Natural killer cell (primary cell): ENCODE measurements around the gene TIMM9. TPM values are rescaled to one million over a fixed set of nuclear protein-coding genes. Genes with fewer than 3 reads are reported as not detected.
"Not testable (repeated sequence)": the region's sequence is repeated elsewhere in the genome, so short reads cannot be mapped to it uniquely, and the experiment has no call there.

Experiments used
- ATAC-seq, 3 donors: fragments of 150-1000 bp in 2 of 3; fragments of 200-7000 bp in 1 of 3; cut with Tn5 transposase; 1 replicate in 1 of 3; 2 replicates in 2 of 3; pipeline ENCODE4 v1.10.0; 2021; ENCODE audit warnings: mild to moderate bottlenecking in 2 of 3, moderate library complexity in 2 of 3
- DNase-seq, 2 donors: peaks; one replicate each; pipeline versions ENCODE4 v3.0.0 to v3.0.0-alpha.2; 2013 to 2021; ENCODE audit warnings: mixed read lengths in 1 of 2
- H3K27ac ChIP-seq: one replicate; pipeline ENCODE4 v1.5.1; 2013; ENCODE audit warnings: mild to moderate bottlenecking, low read length
- H3K27me3 ChIP-seq: one replicate; pipeline ENCODE4 v1.6.1; 2013; ENCODE audit warnings: low read length; ENCODE audit not compliant: control insufficient read depth, insufficient read depth
- H3K36me3 ChIP-seq: one replicate; pipeline ENCODE4 v1.6.1; 2013; ENCODE audit warnings: low read length; ENCODE audit not compliant: control insufficient read depth, insufficient read depth
- H3K4me1 ChIP-seq: one replicate; pipeline ENCODE4 v1.6.1; 2013; ENCODE audit warnings: low read length; ENCODE audit not compliant: control insufficient read depth, insufficient read depth
- H3K4me3 ChIP-seq: one replicate; pipeline ENCODE4 v1.5.1; 2013; ENCODE audit warnings: low read length
- H3K9me3 ChIP-seq: one replicate; pipeline ENCODE4 v1.6.1; 2013; ENCODE audit warnings: low read length; ENCODE audit not compliant: control insufficient read depth, insufficient read depth
- H3K27ac Mint-ChIP-seq, 2 donors: one replicate each; pipeline ENCODE4 v1.8.0; 2022; ENCODE audit warnings: mild to moderate bottlenecking in 2 of 2, mixed read lengths in 2 of 2, moderate library complexity in 1 of 2
- H3K27me3 Mint-ChIP-seq, 2 donors: one replicate each; pipeline ENCODE4 v1.8.0; 2022; ENCODE audit warnings: low read depth in 2 of 2, mixed read lengths in 2 of 2
- H3K36me3 Mint-ChIP-seq: one replicate; pipeline ENCODE4 v1.8.0; 2022; ENCODE audit warnings: mixed read lengths
- H3K4me1 Mint-ChIP-seq, 2 donors: one replicate each; pipeline ENCODE4 v1.8.0; 2022; ENCODE audit warnings: mixed read lengths in 2 of 2
- H3K4me3 Mint-ChIP-seq: one replicate; pipeline ENCODE4 v1.8.0; 2022; ENCODE audit warnings: mild to moderate bottlenecking, moderate library complexity, mixed read lengths
- H3K9me3 Mint-ChIP-seq, 2 donors: one replicate each; pipeline ENCODE4 v1.8.0; 2022; ENCODE audit warnings: mixed read lengths in 2 of 2
- WGBS: methylation state at CpG from one replicate; pipeline ENCODE4 v1.1.7; 2013; ENCODE audit warnings: missing lambda C conversion rate; ENCODE audit not compliant: insufficient coverage; 5-methylcytosine and 5-hydroxymethylcytosine counted together
- intact Hi-C: fragments of 100-400 bp; cut with micrococcal nuclease; formaldehyde crosslinking; loops from one replicate; pipeline ENCODE4 v1.14.2; 2022
- total RNA-seq, 4 donors: library from RNA; stranded (reverse); fragments of 120-200 nt in 1 of 4; gene quantifications; one replicate each; pipeline versions ENCODE4 v1.2.3 to v1.2.4, GENCODE V29; 2013 to 2022
- TF ChIP-seq, protein P1 (sequence below): fragments of 200-600 bp; IDR thresholded peaks from one replicate; pipeline ENCODE4 v1.8.0; 2022; ENCODE audit warnings: antibody characterized with exemption

Gene TIMM9
- total RNA-seq, 3 donors from 2014 or later (not counting 1 experiment from before 2014, with no cell fraction given), result 18.8 to 19.4 (median 19.2) TPM

DNA sequence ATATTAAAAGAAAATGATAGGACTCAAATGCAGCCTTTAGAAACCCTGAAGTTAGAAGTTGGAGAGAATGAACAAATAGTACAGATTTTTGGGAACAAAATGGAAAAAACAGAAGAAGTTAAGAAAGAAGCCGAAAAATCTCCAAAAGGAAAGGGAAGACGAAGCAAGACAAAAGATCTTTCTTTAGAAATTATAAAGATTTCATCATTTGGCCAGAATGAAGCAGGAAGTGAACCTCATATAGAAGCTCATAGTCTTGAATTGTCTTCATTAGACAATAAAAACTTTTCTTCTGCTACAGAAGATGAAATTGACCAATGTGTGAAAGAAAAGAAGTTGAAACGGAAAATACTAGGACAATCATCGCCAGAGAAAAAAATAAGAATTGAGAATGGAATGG is 63.0 kb downstream of the TIMM9 start:
- ATAC-seq (no peak), DNase-seq (no peak)
- H3K36me3 Mint-ChIP-seq, result peaks cover 42% of the 10 kb centered on the region
- H3K9me3 Mint-ChIP-seq, result no peaks in the 10 kb centered on the region
- H3K27me3 ChIP-seq, result no peaks in the 10 kb centered on the region
- H3K27me3 Mint-ChIP-seq, result no peaks in the 10 kb centered on the region
- intact Hi-C loops, result loop anchor here (2.0 kb wide), 1 partner anchor 256 kb away; no protein-coding TSS in a partner anchor
- H3K4me3 Mint-ChIP-seq, result no peak overlapping the region
- peaks cover 76% of the 10 kb centered on the region for H3K36me3 ChIP-seq
- 76% methylated on average over 4 of the region's 4 CpGs for WGBS
- H3K27ac Mint-ChIP-seq, result peak overlapping the region in 1 of 2 donors; percentile 33
- no peaks in the 10 kb centered on the region for H3K9me3 ChIP-seq
- H3K27ac ChIP-seq, result no peak overlapping the region
- no peak overlapping the region for H3K4me3 ChIP-seq
- TF ChIP-seq, protein P1, sequence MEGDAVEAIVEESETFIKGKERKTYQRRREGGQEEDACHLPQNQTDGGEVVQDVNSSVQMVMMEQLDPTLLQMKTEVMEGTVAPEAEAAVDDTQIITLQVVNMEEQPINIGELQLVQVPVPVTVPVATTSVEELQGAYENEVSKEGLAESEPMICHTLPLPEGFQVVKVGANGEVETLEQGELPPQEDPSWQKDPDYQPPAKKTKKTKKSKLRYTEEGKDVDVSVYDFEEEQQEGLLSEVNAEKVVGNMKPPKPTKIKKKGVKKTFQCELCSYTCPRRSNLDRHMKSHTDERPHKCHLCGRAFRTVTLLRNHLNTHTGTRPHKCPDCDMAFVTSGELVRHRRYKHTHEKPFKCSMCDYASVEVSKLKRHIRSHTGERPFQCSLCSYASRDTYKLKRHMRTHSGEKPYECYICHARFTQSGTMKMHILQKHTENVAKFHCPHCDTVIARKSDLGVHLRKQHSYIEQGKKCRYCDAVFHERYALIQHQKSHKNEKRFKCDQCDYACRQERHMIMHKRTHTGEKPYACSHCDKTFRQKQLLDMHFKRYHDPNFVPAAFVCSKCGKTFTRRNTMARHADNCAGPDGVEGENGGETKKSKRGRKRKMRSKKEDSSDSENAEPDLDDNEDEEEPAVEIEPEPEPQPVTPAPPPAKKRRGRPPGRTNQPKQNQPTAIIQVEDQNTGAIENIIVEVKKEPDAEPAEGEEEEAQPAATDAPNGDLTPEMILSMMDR, result no peak
- no peaks in the 10 kb centered on the region for H3K4me1 ChIP-seq
- no peaks in the 10 kb centered on the region for H3K4me1 Mint-ChIP-seq

DNA sequence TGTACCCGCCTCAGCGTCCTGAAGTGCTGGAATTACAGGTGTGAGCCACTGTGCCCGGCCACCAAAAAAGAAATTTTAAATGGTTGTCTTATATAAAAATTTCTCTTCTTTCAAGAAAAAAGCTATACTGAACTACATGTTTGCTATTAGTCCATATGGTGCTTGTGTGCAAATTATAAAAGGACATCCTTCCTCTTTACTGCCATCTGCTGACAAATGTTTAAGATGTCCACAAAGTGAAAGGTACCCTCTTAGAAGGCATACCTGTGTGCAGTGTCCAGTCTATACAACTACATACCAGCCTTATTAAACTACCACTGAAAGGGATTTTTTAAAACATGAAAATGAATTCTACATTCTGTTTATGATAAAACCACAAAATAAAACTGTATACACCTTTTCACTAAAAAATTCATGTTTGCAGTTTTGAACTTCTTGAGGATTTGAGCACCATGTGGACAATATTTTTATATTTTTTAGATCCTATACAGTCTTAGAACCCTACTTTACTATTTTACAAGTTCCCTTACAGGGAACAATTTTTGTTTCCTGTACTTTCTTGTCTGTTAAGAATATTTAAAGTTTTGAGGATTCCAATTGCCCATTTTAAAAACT is 64.4 kb downstream of the TIMM9 start:
- WGBS, result 67% methylated on average over 1 of the region's 3 CpGs
- intact Hi-C loops, result no loop called here
- H3K4me3 Mint-ChIP-seq, result no peak overlapping the region
- Histone ChIP-seq H3K27me3 (no peaks in the 10 kb centered on the region), H3K4me3 (no peak overlapping the region), H3K9me3 (no peaks in the 10 kb centered on the region), H3K36me3 (peaks cover 68% of the 10 kb centered on the region), H3K4me1 (no peaks in the 10 kb centered on the region), H3K27ac (no peak overlapping the region)
- H3K9me3 Mint-ChIP-seq, result no peaks in the 10 kb centered on the region
- TF ChIP-seq, protein P1, result no peak
- no peaks in the 10 kb centered on the region for H3K4me1 Mint-ChIP-seq
- DNase-seq (peak in 1 of 2 donors; percentile 61), ATAC-seq (peak in 2 of 3 donors; percentile 46 to 56)
- H3K27ac Mint-ChIP-seq, result no peak overlapping the region
- no peaks in the 10 kb centered on the region for H3K27me3 Mint-ChIP-seq
- peaks cover 35% of the 10 kb centered on the region for H3K36me3 Mint-ChIP-seq

GRCh38 chr14:58362272-58362671 is 65.1 kb downstream of the TIMM9 start:
- H3K27ac Mint-ChIP-seq, H3K9me3 Mint-ChIP-seq, DNase-seq, H3K27me3 Mint-ChIP-seq, H3K27me3 ChIP-seq, H3K4me3 ChIP-seq, H3K9me3 ChIP-seq, H3K27ac ChIP-seq, H3K4me1 Mint-ChIP-seq, ATAC-seq, intact Hi-C loops, H3K4me1 ChIP-seq, H3K4me3 Mint-ChIP-seq: not testable (repeated sequence)
- WGBS, result 100% methylated on average over 1 of the region's 1 CpG
- peaks cover 29% of the 10 kb centered on the region for H3K36me3 Mint-ChIP-seq
- H3K36me3 ChIP-seq, result peaks cover 62% of the 10 kb centered on the region

Other genes starting within 250 kb of the TIMM9 start
- gene ACTR10, start 227.4 kb downstream of the TIMM9 start, total RNA-seq, result 10 to 100 TPM; 58.0 to 61.0 (median 60.7) TPM
- 100 to 1,000 TPM; 107 to 120 (median 115) TPM for gene PSMA3, start 182.7 kb downstream of the TIMM9 start, total RNA-seq
- 100 to 1,000 TPM in 1 of 3 donors, 10 to 100 TPM in 2; 89.3 to 113 (median 90.1) TPM for gene ARID4A, start 129.0 kb downstream of the TIMM9 start, total RNA-seq
- gene TOMM20L, start 31.6 kb downstream of the TIMM9 start, total RNA-seq, result under 1 TPM in 1 of 3 donors, not detected in 2; 0.66 TPM
- gene KIAA0586, start 188 bp upstream of the TIMM9 start, total RNA-seq, result 10 to 100 TPM; 19.6 to 30.1 (median 28.3) TPM
- under 1 TPM; 0.20 to 0.45 (median 0.33) TPM for gene DACT1, start 210.4 kb upstream of the TIMM9 start, total RNA-seq